ENCODE measurements around the gene ELOVL1.
"Not testable (repeated sequence)": the region's sequence is repeated elsewhere in the genome, so short reads cannot be mapped to it uniquely, and the experiment has no call there.

The ELOVL1 gene

GRCh38 chr1:43367904-43368645 is at the start of gene ELOVL1:
TSS of gene ELOVL1 (minus strand) at chr1:43368011. CDS start at chr1:43365609, 2,402 bp downstream.
- DNase-seq = peak; percentile 74

GRCh38 chr1:43415901-43416300 is 48.1 kb upstream of the ELOVL1 start:
- DNase-seq = no peak

DNA sequence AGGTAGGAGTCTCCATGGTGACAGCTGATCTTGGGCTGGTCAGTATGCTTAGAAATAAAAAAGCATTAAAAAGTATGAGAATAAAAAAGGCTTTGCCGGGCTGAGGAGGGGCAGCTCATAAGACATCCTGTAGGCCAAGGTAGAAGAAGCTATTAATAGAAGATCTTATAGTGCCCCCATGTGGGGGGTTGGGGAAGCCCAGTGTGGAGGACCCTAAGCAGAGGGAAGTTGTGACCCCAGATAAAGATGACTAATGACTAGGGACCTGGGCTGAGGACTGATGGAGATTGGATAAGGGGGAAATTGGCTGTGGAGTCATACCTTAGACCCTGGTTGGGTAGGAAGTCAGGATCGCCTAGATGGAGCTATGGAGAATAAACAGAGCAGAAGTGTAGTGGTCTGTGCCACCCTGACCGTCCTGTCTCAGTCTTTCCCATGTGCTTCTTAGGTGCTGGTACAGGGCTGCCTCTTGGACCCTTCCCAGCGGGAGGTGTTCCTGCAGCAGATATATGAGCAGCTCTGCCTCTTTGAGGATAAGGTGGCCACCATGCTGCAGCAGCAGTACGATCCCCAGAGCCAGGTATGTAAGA is 46.9 kb upstream of the ELOVL1 start:
- peak; percentile 62 for DNase-seq

DNA sequence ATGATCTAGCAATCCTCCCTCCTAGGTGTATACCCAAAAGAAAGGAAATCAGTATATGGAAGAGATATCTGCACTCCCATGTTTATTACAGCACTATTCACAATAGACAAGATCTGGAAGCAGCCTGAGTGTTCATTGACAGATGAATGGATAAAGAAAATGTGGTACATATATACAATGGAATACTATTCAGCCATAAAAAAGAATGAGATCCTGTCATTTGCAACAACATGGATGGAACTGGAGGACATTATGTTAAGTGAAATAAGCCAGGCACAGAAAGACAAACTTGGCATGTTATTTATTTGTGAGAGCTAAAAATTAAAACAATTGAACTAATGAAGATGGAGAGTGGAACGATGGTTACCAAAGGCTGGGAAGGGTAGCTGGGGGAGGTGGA is 45.6 kb upstream of the ELOVL1 start:
- DNase-seq = not testable (repeated sequence)

DNA sequence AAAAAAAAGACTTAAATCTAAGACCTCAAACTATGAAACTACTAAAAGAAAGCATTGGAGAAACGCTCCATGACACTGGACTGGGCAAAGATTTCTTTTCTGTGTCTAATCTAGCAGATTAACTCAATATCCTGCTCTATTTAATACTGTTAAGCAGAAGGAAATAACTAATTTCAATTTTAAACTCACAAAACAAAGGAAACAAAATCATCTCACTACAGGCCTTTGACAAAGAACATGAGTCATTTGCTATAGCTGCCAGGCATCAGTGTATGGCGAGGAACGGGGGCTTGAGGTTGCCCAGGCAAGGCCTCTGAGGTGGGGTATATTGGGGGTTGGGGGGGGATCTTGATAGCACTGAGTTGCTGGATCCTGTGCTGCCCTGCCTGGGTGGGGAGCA is 42.8 kb upstream of the ELOVL1 start:
- no peak for DNase-seq

- DNase-seq = no peak
Observed at GRCh38 chr1:43405876-43406234, 38.0 kb upstream of the ELOVL1 start.

DNA sequence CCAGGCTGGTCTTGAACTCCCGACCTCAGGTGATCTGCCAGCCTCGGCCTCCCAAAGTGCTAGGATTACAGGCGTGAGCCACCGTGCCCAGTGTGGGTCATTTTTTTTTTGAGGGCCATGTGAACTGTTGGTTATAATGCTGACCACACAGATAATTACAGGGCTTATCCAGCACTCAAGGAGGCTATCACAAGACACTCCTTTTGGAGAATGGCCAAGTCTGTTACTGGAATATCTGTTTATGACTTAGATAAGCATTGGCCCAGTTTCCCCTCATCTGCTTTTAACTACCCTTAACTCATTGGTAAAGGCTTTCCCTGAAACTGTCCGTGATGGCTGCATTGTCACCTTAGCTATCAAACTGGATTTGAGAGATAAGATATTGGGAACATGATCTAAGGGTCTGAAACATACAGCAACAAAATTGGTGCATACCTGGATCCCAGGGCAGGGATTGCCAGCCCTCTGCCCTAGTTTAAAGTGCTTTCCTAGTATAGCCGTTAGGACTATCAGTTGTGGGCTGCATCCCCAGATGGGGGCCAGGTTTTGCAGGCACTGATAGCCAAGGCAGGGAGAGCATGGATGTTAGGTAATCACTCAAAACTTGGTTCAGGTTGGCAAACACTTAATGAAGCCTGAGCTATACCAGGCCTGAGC is 37.5 kb upstream of the ELOVL1 start:
- DNase-seq = no peak

DNA sequence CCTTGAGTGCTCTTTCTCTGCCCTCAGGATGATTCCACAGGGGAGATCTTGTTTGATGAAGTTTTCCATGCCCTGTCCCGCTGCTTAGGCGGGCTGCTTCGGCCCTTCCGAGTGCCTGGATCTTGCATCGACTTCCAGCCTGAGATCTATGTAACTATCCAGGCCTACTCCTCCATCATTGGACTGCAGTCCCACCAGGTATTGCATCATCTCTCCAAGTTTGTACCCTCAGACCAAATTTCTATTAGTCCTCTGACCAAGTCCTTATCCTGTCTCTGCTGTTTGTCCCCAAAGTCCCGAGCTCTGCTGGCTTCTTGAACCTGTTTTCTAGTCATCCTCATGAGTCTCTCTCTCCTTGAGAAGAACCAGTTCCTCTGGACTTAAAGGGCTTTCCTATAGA is 36.5 kb upstream of the ELOVL1 start:
- no peak for DNase-seq

- DNase-seq = no peak
Observed at GRCh38 chr1:43402089-43402865, 34.5 kb upstream of the ELOVL1 start.

DNA sequence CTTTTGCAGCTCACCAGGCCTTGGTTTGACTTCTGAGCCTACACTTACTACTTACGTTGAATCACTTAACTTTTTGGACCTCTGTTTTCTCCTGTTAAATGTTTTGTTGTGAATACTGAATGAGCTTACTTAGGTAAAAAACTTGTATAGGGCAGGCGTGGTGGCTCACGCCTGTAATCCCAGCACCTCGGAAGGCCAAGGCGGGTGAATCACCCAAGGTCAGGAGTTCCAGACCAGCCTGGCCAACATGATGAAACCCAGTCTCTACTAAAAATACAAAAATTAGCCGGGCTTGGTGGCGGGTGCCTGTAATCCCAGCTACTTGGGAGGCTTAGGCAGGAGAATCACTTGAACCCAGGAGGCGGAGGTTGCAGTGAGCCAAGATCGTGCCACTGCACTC is 32.6 kb upstream of the ELOVL1 start:
- DNase-seq = not testable (repeated sequence)

- DNase-seq = no peak
Observed at GRCh38 chr1:43398227-43398626, 30.4 kb upstream of the ELOVL1 start.

DNA sequence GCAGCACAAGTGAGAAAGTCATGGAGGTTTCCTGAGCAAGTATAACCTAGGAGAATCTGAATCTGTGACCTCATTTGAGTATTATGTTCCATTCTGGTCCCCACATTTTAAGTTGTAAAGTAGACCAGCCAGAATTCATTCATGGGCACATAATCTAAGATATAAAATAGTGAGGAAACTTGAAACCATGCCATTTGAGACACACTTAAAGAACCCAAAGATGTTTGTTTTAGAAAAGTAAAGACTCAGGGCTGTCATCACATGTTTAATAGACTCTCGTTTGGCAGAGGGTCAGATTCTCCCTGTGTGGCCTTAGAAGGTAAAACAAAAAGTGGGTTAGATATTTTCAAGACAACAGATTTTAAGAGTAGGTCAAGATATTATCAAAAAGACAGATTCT is 28.2 kb upstream of the ELOVL1 start:
- DNase-seq = no peak

GRCh38 chr1:43395523-43395922 is 27.7 kb upstream of the ELOVL1 start:
- DNase-seq = no peak

GRCh38 chr1:43392702-43393101 is 24.9 kb upstream of the ELOVL1 start:
- no peak for DNase-seq

DNA sequence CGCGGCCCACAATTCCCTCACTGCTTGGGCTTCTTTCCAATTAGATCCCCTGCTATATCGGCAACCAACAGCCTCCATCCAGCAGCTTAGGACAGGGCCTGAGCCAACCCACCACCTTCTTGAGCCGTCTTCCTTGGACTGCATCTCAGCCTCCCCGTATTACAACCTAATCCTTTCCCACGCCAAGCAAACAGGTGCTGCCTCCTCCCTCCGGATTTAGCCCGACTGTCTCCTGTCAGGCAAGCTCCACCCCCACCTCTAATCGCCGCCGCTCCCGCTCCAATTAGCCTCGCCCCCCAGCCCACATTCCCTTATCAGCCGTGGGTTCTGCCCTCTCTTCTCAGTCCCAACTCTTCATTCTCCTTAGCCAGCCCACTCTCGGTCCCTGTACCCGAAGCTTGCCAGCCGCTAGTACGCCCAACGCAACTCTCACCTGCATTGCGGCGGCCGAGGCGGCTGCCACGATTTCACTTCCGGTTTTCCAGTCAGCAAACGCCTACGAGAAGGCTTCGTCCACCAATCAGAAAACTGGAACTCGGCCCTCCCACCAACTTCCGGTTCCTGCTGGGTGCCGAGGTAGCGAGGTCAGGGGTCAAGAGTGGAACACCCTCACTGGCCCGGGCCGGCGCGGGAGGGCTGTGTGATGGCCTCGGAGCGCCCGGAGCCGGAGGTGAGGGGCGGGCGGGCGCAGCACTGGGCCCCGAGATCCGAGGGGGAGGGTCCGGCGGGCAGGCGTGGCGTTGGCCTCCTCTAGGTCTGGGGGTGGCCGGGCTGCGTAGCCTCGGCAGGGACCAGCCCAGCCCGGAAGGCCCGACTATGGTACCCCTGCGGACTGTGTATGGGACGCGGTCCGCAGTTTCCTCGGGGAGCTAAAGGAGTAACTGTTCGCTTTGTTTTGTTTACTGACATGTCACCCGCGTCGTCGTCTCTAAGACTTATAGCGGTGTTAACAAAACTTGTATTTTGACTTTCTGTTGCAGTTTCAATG is 21.8 kb upstream of the ELOVL1 start, which contains the start of the genes MED8 and SZT2:
MED8 (minus strand) TSS at position 475 of the 988 bp plus-strand sequence; CDS start at position 439, 36 bp downstream.
SZT2 (plus strand) TSS at position 574 of the 988 bp plus-strand sequence; CDS start at position 644, 70 bp downstream.
- DNase-seq = peak; percentile 87

- no peak for DNase-seq
Observed at GRCh38 chr1:43388613-43389012, 20.8 kb upstream of the ELOVL1 start.

DNA sequence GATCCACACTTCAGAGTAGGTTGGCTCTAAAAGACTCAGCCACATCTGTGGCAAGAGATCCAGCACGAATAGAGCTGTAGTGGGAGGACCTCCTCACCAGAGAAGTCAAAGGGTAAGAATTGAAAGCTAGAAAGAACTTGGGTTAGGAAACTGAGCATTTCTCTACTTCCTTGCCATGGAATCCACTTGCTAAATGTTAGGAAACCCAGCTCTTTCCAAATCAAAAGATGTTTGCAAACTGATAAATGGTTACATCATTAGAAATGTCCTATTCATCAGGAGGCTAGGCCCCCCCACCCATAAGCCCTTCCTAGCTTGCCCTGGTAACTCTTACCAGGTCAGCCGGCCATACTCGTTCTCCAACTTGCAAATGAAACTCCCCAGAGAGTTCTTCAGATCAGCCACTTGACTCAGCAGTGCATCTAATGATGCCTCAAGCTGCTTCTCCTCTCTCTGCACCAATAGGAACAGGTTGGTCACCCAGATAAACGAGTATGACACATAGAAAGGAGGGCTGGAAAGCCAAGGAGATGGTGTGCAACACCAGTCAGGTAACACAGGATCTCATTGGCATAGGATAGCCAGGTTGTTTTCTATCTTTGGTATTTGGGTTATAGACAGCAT is 20.3 kb upstream of the ELOVL1 start:
- DNase-seq = no peak

GRCh38 chr1:43386676-43387075 is 18.9 kb upstream of the ELOVL1 start:
- DNase-seq = no peak

DNA sequence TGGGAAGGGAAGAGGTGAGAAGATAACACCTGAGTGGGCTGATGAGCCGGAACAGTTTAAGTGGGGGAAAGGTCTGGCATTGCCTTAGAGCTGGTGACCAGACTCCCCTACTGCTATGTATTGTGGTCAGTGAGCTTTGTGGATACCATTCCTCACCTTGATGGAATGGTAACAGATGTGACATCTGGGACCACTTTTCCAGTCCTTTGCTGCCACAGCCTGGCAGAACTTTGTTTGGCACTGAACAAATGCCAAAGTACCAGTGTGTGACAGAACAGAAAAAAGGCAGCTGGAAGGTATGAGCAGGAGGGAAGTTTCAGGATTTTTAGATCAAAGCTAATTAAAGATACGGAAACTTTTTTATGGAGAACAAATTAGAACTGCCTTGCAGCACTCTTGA is 15.6 kb upstream of the ELOVL1 start:
- DNase-seq = peak; percentile 3

GRCh38 chr1:43382027-43382779 is 14.4 kb upstream of the ELOVL1 start:
- no peak for DNase-seq

DNA sequence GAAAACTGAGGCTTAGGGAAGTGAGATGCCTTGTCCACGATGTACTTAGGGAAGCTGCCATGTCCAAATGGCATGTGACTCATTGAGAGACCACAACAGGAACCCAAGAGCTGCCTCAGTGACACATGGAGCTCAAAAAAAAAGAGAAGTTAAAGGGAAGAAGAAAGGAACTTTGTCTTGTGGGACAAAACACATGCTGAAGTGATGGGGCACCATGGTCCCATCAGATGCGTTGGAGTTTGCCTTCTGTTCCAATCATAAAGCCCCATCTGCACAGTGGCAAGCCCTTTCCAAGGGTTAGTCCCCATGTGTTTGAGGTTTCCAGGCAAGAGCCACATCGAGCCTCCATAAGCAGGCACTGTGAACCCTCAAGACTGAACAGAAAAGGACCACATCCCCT is 13.8 kb upstream of the ELOVL1 start:
- no peak for DNase-seq

Measured in NCI-H1694 treated with DMSO at 0.1 percent for 48 hours (cell line).